GM23338 (cell line): ENCODE measurements around the gene HLA-DMB. TPM values are rescaled to one million over a fixed set of nuclear protein-coding genes. Genes with fewer than 3 reads are reported as not detected.
A peak's percentile ranks its signal among the peaks of the same experiment; 100 is the strongest.

ENCODE experiments used
- ATAC-seq: fragments of 200-7000 bp; cut with Tn5 transposase; 3 replicates; pipeline ENCODE4 v1.9.1; 2020
- DNase-seq: peaks from one replicate; pipeline ENCODE4 v3.0.0-alpha.2; 2015; ENCODE audit warnings: low spot score
- H2AFZ ChIP-seq: fragments of 200-600 bp; sonication (generic); 2 replicates; pipeline ENCODE4 v1.8.0; 2016; ENCODE audit warnings: antibody characterized with exemption, mild to moderate bottlenecking, moderate library complexity
- H3F3A ChIP-seq: fragments of 200-600 bp; sonication (generic); replicated peaks from 2 replicates; pipeline ENCODE4 v1.8.0; 2017; ENCODE audit warnings: antibody characterized with exemption, mixed run types, low read depth
- H3K27ac ChIP-seq: fragments of 200-600 bp; sonication (generic); 2 replicates; pipeline ENCODE4 v1.6.1; 2016; ENCODE audit warnings: low read depth
- H3K27me3 ChIP-seq: fragments of 200-600 bp; sonication (generic); 2 replicates; pipeline ENCODE4 v1.8.0; 2016; ENCODE audit warnings: mild to moderate bottlenecking, mixed run types, moderate library complexity; ENCODE audit not compliant: insufficient read depth
- H3K36me3 ChIP-seq: fragments of 200-600 bp; sonication (generic); 2 replicates; pipeline ENCODE4 v1.8.0; 2016; ENCODE audit warnings: mild to moderate bottlenecking; ENCODE audit not compliant: insufficient read depth
- H3K4me1 ChIP-seq: fragments of 200-600 bp; sonication (generic); 2 replicates; pipeline ENCODE4 v1.8.0; 2016; ENCODE audit warnings: mild to moderate bottlenecking, moderate library complexity; ENCODE audit not compliant: insufficient read depth
- H3K4me2 ChIP-seq: fragments of 200-600 bp; sonication (generic); 2 replicates; pipeline ENCODE4 v1.7.1; 2017; ENCODE audit warnings: mixed run types
- H3K4me3 ChIP-seq: fragments of 200-600 bp; sonication (generic); 2 replicates; pipeline ENCODE4 v1.6.1; 2016; ENCODE audit warnings: mixed run types
- H3K79me2 ChIP-seq: fragments of 200-600 bp; sonication (generic); replicated peaks from 2 replicates; pipeline ENCODE4 v1.8.0; 2017; ENCODE audit warnings: mild to moderate bottlenecking; ENCODE audit not compliant: insufficient read depth
- H3K9me2 ChIP-seq: fragments of 200-600 bp; sonication (generic); 2 replicates; pipeline ENCODE4 v1.8.0; 2017; ENCODE audit not compliant: insufficient read depth
- H4K20me1 ChIP-seq: fragments of 200-600 bp; sonication (generic); replicated peaks from 2 replicates; pipeline ENCODE4 v1.8.0; 2017; ENCODE audit warnings: mild to moderate bottlenecking; ENCODE audit not compliant: insufficient read depth
- H3K27ac Mint-ChIP-seq: 2 replicates; pipeline ENCODE4 v1.8.0; 2020; ENCODE audit warnings: inconsistent platforms, mild to moderate bottlenecking, moderate library complexity, mixed read lengths
- H3K27me3 Mint-ChIP-seq: 3 replicates; pipeline ENCODE4 v1.8.0; 2022; ENCODE audit warnings: low read depth, mild to moderate bottlenecking, moderate library complexity, mixed read lengths, inconsistent platforms; ENCODE audit not compliant: insufficient read depth, poor library complexity
- H3K36me3 Mint-ChIP-seq: 3 replicates; pipeline ENCODE4 v1.8.0; 2021; ENCODE audit warnings: low read depth, mild to moderate bottlenecking, inconsistent platforms, moderate library complexity, mixed read lengths
- H3K4me1 Mint-ChIP-seq: 3 replicates; pipeline ENCODE4 v1.8.0; 2020; ENCODE audit warnings: mild to moderate bottlenecking, inconsistent platforms, mixed read lengths
- H3K4me3 Mint-ChIP-seq: 3 replicates; pipeline ENCODE4 v1.8.0; 2021; ENCODE audit warnings: moderate library complexity, mild to moderate bottlenecking, inconsistent platforms, mixed read lengths
- H3K9me3 Mint-ChIP-seq: 3 replicates; pipeline ENCODE4 v1.8.0; 2020; ENCODE audit warnings: moderate library complexity, mild to moderate bottlenecking, inconsistent platforms, mixed read lengths
- CTCF ChIP-seq, 2 experiments: fragments of 200-600 bp in 1 of 2; sonication (generic) in 1 of 2; conservative IDR thresholded peaks; 2 replicates each; pipeline versions ENCODE4 v1.5.1 to v1.6.1; 2016 to 2017; ENCODE audit warnings: antibody characterized with exemption in 2 of 2, low read depth in 2 of 2, mild to moderate bottlenecking in 2 of 2, moderate library complexity in 1 of 2
- ETS1 ChIP-seq: IDR thresholded peaks from 2 replicates; pipeline ENCODE4 v1.6.1; 2016; ENCODE audit warnings: antibody characterized with exemption
- EZH2 ChIP-seq: fragments of 200-600 bp; sonication (generic); IDR thresholded peaks from one replicate; pipeline ENCODE4 v1.8.0; 2017; ENCODE audit warnings: antibody characterized with exemption, mild to moderate bottlenecking, low read depth; ENCODE audit not compliant: unreplicated experiment
- NANOG ChIP-seq: IDR thresholded peaks from 2 replicates; pipeline ENCODE4 v1.6.1; 2016; ENCODE audit warnings: antibody characterized with exemption, borderline replicate concordance
- ZNF114 ChIP-seq: fragments of 250-450 bp; sonication (Bioruptor Pico); IDR thresholded peaks from 2 replicates; pipeline ENCODE4 v1.5.0; 2020; ENCODE audit warnings: mild to moderate bottlenecking, moderate library complexity
- polyA plus RNA-seq: library from polyadenylated mRNA; unstranded; fragments of >200 nt; fragmentation: Nextera tagmentation; extraction: Ambion mirVana; gene quantifications from 2 replicates; pipeline ENCODE4 v1.2.1, GENCODE V29; 2016
- total RNA-seq: library from RNA; depleted of rRNA; stranded (reverse); fragments of >200 nt; shearing (Covaris generic); gene quantifications from 2 replicates; pipeline ENCODE4 v1.2.3, GENCODE V29; 2014
- TF ChIP-seq, protein P1 (sequence below): fragments of 250-450 bp; sonication (Bioruptor Pico); IDR thresholded peaks from 2 replicates; pipeline ENCODE4 v1.5.0; 2020; ENCODE audit warnings: mild to moderate bottlenecking, moderate library complexity

The HLA-DMB gene
- total and polyA plus RNA-seq, 2 experiments from 2014 or later, result 0.70 to 1.6 TPM

DNA sequence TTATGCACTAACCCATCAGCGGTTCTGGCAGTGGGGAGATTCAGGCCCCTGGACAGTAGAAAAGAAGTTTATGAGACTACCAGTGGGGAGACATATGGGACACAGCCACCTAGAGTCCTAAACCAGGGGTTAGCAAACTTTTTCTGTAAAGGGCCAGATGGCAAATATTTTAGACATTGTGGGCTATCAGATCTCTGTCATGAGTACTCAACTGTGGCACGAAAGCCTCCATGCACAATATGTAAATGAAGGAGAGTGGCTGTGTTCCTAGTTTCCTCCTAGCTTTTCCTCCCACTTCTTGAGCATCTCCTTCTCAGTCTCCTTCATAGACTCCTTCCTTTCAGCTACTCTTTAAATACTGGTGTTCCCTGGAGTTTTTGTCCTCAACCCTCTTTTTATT is 15.3 kb upstream of the HLA-DMB start (continued):
- TF ChIP-seq ETS1, result no peak
- TF ChIP-seq CTCF (conservative IDR thresholded peaks at IDR 0.05; ENCODE audit: low read depth in 2 of 2), result no peak
- TF ChIP-seq EZH2, result no peak
- TF ChIP-seq ZNF114 (CRISPR knock-in tag), result no peak
- no peak for TF ChIP-seq NANOG

GRCh38 chr6:32954986-32955802 is 14.4 kb upstream of the HLA-DMB start:
- no peak overlapping the region for H3K4me2 ChIP-seq
- H3K4me1 Mint-ChIP-seq, result peaks cover 28% of the 10 kb centered on the region
- no peaks in the 10 kb centered on the region for H3K36me3 Mint-ChIP-seq
- TF ChIP-seq, protein P1, sequence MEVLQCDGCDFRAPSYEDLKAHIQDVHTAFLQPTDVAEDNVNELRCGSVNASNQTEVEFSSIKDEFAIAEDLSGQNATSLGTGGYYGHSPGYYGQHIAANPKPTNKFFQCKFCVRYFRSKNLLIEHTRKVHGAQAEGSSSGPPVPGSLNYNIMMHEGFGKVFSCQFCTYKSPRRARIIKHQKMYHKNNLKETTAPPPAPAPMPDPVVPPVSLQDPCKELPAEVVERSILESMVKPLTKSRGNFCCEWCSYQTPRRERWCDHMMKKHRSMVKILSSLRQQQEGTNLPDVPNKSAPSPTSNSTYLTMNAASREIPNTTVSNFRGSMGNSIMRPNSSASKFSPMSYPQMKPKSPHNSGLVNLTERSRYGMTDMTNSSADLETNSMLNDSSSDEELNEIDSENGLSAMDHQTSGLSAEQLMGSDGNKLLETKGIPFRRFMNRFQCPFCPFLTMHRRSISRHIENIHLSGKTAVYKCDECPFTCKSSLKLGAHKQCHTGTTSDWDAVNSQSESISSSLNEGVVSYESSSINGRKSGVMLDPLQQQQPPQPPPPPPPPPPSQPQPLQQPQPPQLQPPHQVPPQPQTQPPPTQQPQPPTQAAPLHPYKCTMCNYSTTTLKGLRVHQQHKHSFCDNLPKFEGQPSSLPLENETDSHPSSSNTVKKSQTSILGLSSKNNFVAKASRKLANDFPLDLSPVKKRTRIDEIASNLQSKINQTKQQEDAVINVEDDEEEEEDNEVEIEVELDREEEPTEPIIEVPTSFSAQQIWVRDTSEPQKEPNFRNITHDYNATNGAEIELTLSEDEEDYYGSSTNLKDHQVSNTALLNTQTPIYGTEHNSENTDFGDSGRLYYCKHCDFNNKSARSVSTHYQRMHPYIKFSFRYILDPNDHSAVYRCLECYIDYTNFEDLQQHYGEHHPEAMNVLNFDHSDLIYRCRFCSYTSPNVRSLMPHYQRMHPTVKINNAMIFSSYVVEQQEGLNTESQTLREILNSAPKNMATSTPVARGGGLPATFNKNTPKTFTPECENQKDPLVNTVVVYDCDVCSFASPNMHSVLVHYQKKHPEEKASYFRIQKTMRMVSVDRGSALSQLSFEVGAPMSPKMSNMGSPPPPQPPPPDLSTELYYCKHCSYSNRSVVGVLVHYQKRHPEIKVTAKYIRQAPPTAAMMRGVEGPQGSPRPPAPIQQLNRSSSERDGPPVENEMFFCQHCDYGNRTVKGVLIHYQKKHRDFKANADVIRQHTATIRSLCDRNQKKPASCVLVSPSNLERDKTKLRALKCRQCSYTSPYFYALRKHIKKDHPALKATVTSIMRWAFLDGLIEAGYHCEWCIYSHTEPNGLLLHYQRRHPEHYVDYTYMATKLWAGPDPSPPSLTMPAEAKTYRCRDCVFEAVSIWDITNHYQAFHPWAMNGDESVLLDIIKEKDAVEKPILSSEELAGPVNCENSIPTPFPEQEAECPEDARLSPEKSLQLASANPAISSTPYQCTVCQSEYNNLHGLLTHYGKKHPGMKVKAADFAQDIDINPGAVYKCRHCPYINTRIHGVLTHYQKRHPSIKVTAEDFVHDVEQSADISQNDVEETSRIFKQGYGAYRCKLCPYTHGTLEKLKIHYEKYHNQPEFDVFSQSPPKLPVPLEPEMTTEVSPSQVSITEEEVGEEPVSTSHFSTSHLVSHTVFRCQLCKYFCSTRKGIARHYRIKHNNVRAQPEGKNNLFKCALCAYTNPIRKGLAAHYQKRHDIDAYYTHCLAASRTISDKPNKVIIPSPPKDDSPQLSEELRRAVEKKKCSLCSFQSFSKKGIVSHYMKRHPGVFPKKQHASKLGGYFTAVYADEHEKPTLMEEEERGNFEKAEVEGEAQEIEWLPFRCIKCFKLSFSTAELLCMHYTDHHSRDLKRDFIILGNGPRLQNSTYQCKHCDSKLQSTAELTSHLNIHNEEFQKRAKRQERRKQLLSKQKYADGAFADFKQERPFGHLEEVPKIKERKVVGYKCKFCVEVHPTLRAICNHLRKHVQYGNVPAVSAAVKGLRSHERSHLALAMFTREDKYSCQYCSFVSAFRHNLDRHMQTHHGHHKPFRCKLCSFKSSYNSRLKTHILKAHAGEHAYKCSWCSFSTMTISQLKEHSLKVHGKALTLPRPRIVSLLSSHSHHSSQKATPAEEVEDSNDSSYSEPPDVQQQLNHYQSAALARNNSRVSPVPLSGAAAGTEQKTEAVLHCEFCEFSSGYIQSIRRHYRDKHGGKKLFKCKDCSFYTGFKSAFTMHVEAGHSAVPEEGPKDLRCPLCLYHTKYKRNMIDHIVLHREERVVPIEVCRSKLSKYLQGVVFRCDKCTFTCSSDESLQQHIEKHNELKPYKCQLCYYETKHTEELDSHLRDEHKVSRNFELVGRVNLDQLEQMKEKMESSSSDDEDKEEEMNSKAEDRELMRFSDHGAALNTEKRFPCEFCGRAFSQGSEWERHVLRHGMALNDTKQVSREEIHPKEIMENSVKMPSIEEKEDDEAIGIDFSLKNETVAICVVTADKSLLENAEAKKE (CRISPR knock-in tag), result no peak
- TF ChIP-seq CTCF (conservative IDR thresholded peaks at IDR 0.05; ENCODE audit: low read depth in 2 of 2), result peak; percentile 76 to 83
- no peaks in the 10 kb centered on the region; the same call in 1 of the 2 replicates for H3F3A ChIP-seq
- no peak overlapping the region for H3K27ac ChIP-seq
- no peaks in the 10 kb centered on the region for H3K79me2 ChIP-seq
- H4K20me1 ChIP-seq, result no peaks in the 10 kb centered on the region
- H3K4me1 ChIP-seq, result peaks cover 8% of the 10 kb centered on the region; the same call in 1 of the 2 replicates
- H3K9me2 ChIP-seq, result no peaks in the 10 kb centered on the region
- no peak overlapping the region for H3K4me3 ChIP-seq
- no peak overlapping the region for H3K27ac Mint-ChIP-seq
- DNase-seq (peak; percentile 88), ATAC-seq (peak; percentile 68)
- H3K27me3 Mint-ChIP-seq, result no peaks in the 10 kb centered on the region
- no peak overlapping the region; the same call in 2 of the 3 replicates for H3K4me3 Mint-ChIP-seq
- H3K36me3 ChIP-seq, result no peaks in the 10 kb centered on the region
- H3K27me3 ChIP-seq, result no peaks in the 10 kb centered on the region
- no peak overlapping the region for H2AFZ ChIP-seq
- no peaks in the 10 kb centered on the region for H3K9me3 Mint-ChIP-seq
